ENCODE data around the gene ALS2CL. TPM values are rescaled to one million over a fixed set of nuclear protein-coding genes. Genes with fewer than 3 reads are reported as not detected.

Gene ALS2CL
- total RNA-seq, 1 experiment from 2014 or later, result 39.6 TPM

GRCh38 chr3:46730819-46731218, 37.3 kb upstream of the ALS2CL start:
- Mint-ChIP-seq H3K4me3 (ENCODE audit: low read depth, unreplicated experiment) (no peak overlapping the region), H3K9me3 (ENCODE audit: low read depth, unreplicated experiment) (no peaks in the 10 kb centered on the region), H3K27ac (ENCODE audit: unreplicated experiment) (no peak overlapping the region), H3K36me3 (ENCODE audit: insufficient read depth, unreplicated experiment) (no peaks in the 10 kb centered on the region), H3K4me1 (ENCODE audit: low read depth, unreplicated experiment) (no peaks in the 10 kb centered on the region), H3K27me3 (ENCODE audit: unreplicated experiment) (peaks cover 48% of the 10 kb centered on the region)
- DNase-seq, result no peak
- no TSS peak for BruUV-seq (replicated peaks)
- intact Hi-C loops (cut with micrococcal nuclease; ENCODE audit: unreplicated experiment), result no loop called here
- TF ChIP-seq CTCF (IDR thresholded peaks at IDR 0.05; ENCODE audit: unreplicated experiment), result no peak
- CTCF ChIA-PET, result no interaction called here

- H3K9me3 Mint-ChIP-seq (ENCODE audit: low read depth, unreplicated experiment), result no peaks in the 10 kb centered on the region
- CTCF ChIA-PET, result interaction anchor here (0.6 to 0.8 kb wide), 2 partner anchors 9 to 27 kb away, joined by 3 to 4 read pairs; no protein-coding TSS in a partner anchor
- H3K4me1 Mint-ChIP-seq (ENCODE audit: low read depth, unreplicated experiment), result no peaks in the 10 kb centered on the region
- H3K27me3 Mint-ChIP-seq (ENCODE audit: unreplicated experiment), result peaks cover 33% of the 10 kb centered on the region
- H3K4me3 Mint-ChIP-seq (ENCODE audit: low read depth, unreplicated experiment), result no peak overlapping the region
- intact Hi-C loops (cut with micrococcal nuclease; ENCODE audit: unreplicated experiment), result no loop called here
- no peak for TF ChIP-seq CTCF (IDR thresholded peaks at IDR 0.05; ENCODE audit: unreplicated experiment)
- H3K27ac Mint-ChIP-seq (ENCODE audit: unreplicated experiment), result no peak overlapping the region
- no TSS peak for BruUV-seq (replicated peaks)
- no peaks in the 10 kb centered on the region for H3K36me3 Mint-ChIP-seq (ENCODE audit: insufficient read depth, unreplicated experiment)
- no peak for DNase-seq
Measured at GRCh38 chr3:46729038-46729437, 35.6 kb upstream of the ALS2CL start.

GRCh38 chr3:46725621-46726314, 32.3 kb upstream of the ALS2CL start:
- Mint-ChIP-seq H3K36me3 (ENCODE audit: insufficient read depth, unreplicated experiment) (no peaks in the 10 kb centered on the region), H3K27me3 (ENCODE audit: unreplicated experiment) (peaks cover under 1% of the 10 kb centered on the region), H3K4me1 (ENCODE audit: low read depth, unreplicated experiment) (no peaks in the 10 kb centered on the region), H3K9me3 (ENCODE audit: low read depth, unreplicated experiment) (no peaks in the 10 kb centered on the region), H3K27ac (ENCODE audit: unreplicated experiment) (no peak overlapping the region), H3K4me3 (ENCODE audit: low read depth, unreplicated experiment) (no peak overlapping the region)
- CTCF ChIA-PET, result no interaction called here
- no peak for TF ChIP-seq CTCF (IDR thresholded peaks at IDR 0.05; ENCODE audit: unreplicated experiment)
- intact Hi-C loops (cut with micrococcal nuclease; ENCODE audit: unreplicated experiment), result no loop called here
- DNase-seq, result no peak
- BruUV-seq (replicated peaks), result no TSS peak

GRCh38 chr3:46724424-46724823, 30.9 kb upstream of the ALS2CL start:
- CTCF ChIA-PET, result no interaction called here
- H3K27me3 Mint-ChIP-seq (ENCODE audit: unreplicated experiment), result no peaks in the 10 kb centered on the region
- H3K36me3 Mint-ChIP-seq (ENCODE audit: insufficient read depth, unreplicated experiment), result no peaks in the 10 kb centered on the region
- H3K4me1 Mint-ChIP-seq (ENCODE audit: low read depth, unreplicated experiment), result no peaks in the 10 kb centered on the region
- intact Hi-C loops (cut with micrococcal nuclease; ENCODE audit: unreplicated experiment), result no loop called here
- no peaks in the 10 kb centered on the region for H3K9me3 Mint-ChIP-seq (ENCODE audit: low read depth, unreplicated experiment)
- no peak for DNase-seq
- no peak overlapping the region for H3K4me3 Mint-ChIP-seq (ENCODE audit: low read depth, unreplicated experiment)
- BruUV-seq (replicated peaks), result no TSS peak
- no peak overlapping the region for H3K27ac Mint-ChIP-seq (ENCODE audit: unreplicated experiment)
- TF ChIP-seq CTCF (IDR thresholded peaks at IDR 0.05; ENCODE audit: unreplicated experiment), result no peak

All from Calu3 (cell line).